Measurements from ENCODE around the gene PLXNB1.

GRCh38 chr3:48406443-48407431, 23.1 kb downstream of the PLXNB1 start:
- TF ChIP-seq CTCF (IDR thresholded peaks at IDR 0.05) (no peak), E2F6 (IDR thresholded peaks at IDR 0.05; ENCODE audit: borderline replicate concordance, low read depth) (no peak), POLR2A (IDR thresholded peaks at IDR 0.05; ENCODE audit: low read length) (no peak), MYC (IDR thresholded peaks at IDR 0.05; ENCODE audit: borderline replicate concordance, low read length) (no peak), TFCP2L1 (CRISPR knock-in tag; IDR thresholded peaks at IDR 0.05) (no peak), CHD2 (IDR thresholded peaks at IDR 0.05; ENCODE audit: low read length, partially characterized antibody) (no peak)
- TF ChIP-seq, protein P1, sequence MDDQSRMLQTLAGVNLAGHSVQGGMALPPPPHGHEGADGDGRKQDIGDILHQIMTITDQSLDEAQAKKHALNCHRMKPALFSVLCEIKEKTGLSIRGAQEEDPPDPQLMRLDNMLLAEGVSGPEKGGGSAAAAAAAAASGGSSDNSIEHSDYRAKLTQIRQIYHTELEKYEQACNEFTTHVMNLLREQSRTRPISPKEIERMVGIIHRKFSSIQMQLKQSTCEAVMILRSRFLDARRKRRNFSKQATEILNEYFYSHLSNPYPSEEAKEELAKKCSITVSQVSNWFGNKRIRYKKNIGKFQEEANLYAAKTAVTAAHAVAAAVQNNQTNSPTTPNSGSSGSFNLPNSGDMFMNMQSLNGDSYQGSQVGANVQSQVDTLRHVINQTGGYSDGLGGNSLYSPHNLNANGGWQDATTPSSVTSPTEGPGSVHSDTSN (IDR thresholded peaks at IDR 0.05) = no peak

Data from A549 (cell line).